HCT116 (cell line): ENCODE data around the gene CCHCR1.

Experiments used
- CEBPB ChIP-seq: IDR thresholded peaks from 2 replicates; pipeline ENCODE4 v1.6.1; 2012; ENCODE audit warnings: low read depth
- EZH2 ChIP-seq: fragments of 200-600 bp; sonication (generic); IDR thresholded peaks from 2 replicates; pipeline ENCODE4 v1.6.1; 2017; ENCODE audit warnings: antibody characterized with exemption, mixed run types
- FOSL1 ChIP-seq: IDR thresholded peaks from 2 replicates; pipeline ENCODE4 v1.6.1; 2012; ENCODE audit warnings: low read depth
- JUND ChIP-seq: IDR thresholded peaks from 2 replicates; pipeline ENCODE4 v1.6.1; 2012
- POLR2A ChIP-seq: IDR thresholded peaks from 2 replicates; pipeline ENCODE4 v1.7.0; 2011; ENCODE audit warnings: borderline replicate concordance; ENCODE audit not compliant: insufficient read depth, insufficient read length; ENCODE audit errors: extremely low read depth
- RAD21 ChIP-seq: IDR thresholded peaks from 2 replicates; pipeline ENCODE4 v1.6.1; 2012; ENCODE audit warnings: low read depth, mild to moderate bottlenecking
- SP1 ChIP-seq: IDR thresholded peaks from 2 replicates; pipeline ENCODE4 v1.6.1; 2012; ENCODE audit warnings: low read depth
- SRF ChIP-seq: IDR thresholded peaks from 2 replicates; pipeline ENCODE4 v1.6.1; 2012; ENCODE audit warnings: low read depth
- TCF7L2 ChIP-seq: IDR thresholded peaks from 2 replicates; pipeline ENCODE4 v1.7.0; 2011; ENCODE audit warnings: borderline replicate concordance, inconsistent platforms; ENCODE audit not compliant: insufficient read depth, insufficient read length; ENCODE audit errors: extremely low read depth
- YY1 ChIP-seq: IDR thresholded peaks from 2 replicates; pipeline ENCODE4 v1.6.1; 2011; ENCODE audit warnings: low read length, low read depth, moderate library complexity, mild to moderate bottlenecking; ENCODE audit not compliant: insufficient replicate concordance; ENCODE audit errors: extremely low read depth
- TF ChIP-seq, protein P1 (sequence below), 3 experiments: fragments of 200-600 bp in 1 of 3; sonication (generic) in 1 of 3; IDR thresholded peaks in 2 of 3; conservative IDR thresholded peaks in 1 of 3; 2 replicates each; pipeline ENCODE4 v1.5.1; 2012 to 2017; ENCODE audit warnings: low read depth in 2 of 3, low read length in 2 of 3, antibody characterized with exemption in 1 of 3, borderline replicate concordance in 1 of 3, control low read depth in 1 of 3, mild to moderate bottlenecking in 1 of 3, mixed read lengths in 1 of 3, mixed run types in 1 of 3, moderate library complexity in 1 of 3; ENCODE audit not compliant: insufficient read depth in 1 of 3

DNA sequence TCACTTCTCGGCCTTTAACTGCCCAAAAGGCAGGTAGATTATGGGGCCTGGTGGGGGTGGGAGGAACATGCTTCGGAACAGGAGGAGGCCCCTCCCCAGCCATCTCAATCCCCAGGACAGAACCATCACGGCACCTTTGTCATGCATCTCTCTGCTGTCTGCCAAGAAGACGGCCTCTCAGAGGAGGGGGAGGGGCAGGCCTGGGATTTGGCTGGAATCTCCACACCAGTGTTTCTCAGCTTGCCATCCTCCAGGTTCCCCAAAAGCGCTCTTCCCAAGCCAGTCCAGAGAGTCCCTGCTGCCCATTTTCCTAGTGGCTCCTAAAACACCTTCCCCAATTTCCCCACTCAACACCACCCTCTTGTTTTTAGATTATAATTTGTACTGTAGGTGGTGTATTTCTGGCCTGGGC, 15.4 kb upstream of the CCHCR1 start:
- TF ChIP-seq, protein P1, sequence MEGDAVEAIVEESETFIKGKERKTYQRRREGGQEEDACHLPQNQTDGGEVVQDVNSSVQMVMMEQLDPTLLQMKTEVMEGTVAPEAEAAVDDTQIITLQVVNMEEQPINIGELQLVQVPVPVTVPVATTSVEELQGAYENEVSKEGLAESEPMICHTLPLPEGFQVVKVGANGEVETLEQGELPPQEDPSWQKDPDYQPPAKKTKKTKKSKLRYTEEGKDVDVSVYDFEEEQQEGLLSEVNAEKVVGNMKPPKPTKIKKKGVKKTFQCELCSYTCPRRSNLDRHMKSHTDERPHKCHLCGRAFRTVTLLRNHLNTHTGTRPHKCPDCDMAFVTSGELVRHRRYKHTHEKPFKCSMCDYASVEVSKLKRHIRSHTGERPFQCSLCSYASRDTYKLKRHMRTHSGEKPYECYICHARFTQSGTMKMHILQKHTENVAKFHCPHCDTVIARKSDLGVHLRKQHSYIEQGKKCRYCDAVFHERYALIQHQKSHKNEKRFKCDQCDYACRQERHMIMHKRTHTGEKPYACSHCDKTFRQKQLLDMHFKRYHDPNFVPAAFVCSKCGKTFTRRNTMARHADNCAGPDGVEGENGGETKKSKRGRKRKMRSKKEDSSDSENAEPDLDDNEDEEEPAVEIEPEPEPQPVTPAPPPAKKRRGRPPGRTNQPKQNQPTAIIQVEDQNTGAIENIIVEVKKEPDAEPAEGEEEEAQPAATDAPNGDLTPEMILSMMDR (IDR thresholded peaks at IDR 0.05 in 2 of 3, conservative IDR thresholded peaks at IDR 0.05 in 1 of 3; ENCODE audit: borderline replicate concordance in 1 of 3, insufficient read depth in 1 of 3, low read depth in 2 of 3, low read length in 2 of 3): no peak
- no peak for TF ChIP-seq JUND
- no peak for TF ChIP-seq CEBPB
- no peak for TF ChIP-seq SRF
- no peak for TF ChIP-seq POLR2A
- TF ChIP-seq RAD21: no peak
- no peak for TF ChIP-seq SP1
- TF ChIP-seq YY1: no peak
- TF ChIP-seq FOSL1: no peak
- TF ChIP-seq TCF7L2: no peak
- TF ChIP-seq EZH2: no peak
